Esophagus muscularis mucosa (tissue), 4 donors: ENCODE measurements around the gene PSMG4.

Experiments used
- EP300 ChIP-seq: sonication (generic); formaldehyde crosslinking; IDR thresholded peaks from one replicate; pipeline ENCODE4 v1.6.1; 2017; ENCODE audit warnings: antibody characterized with exemption
- POLR2A ChIP-seq: fragments of 450-650 bp; IDR thresholded peaks from one replicate; pipeline ENCODE4 v1.6.1; 2017; ENCODE audit warnings: antibody characterized with exemption, moderate library complexity, mild to moderate bottlenecking, low read depth
- POLR2AphosphoS5 ChIP-seq, 2 donors: sonication (generic); formaldehyde crosslinking; IDR thresholded peaks; one replicate each; pipeline ENCODE4 v1.6.1; 2017; ENCODE audit warnings: antibody characterized with exemption in 2 of 2
- TF ChIP-seq, protein P1 (sequence below), 3 experiments: fragments of 200-600 bp in 2 of 3; fragments of 450-650 bp in 1 of 3; sonication (generic) in 2 of 3; IDR thresholded peaks; one replicate each; pipeline ENCODE4 v1.5.1; 2017 to 2019; ENCODE audit warnings: antibody characterized with exemption in 3 of 3, mild to moderate bottlenecking in 2 of 3, moderate library complexity in 1 of 3

DNA sequence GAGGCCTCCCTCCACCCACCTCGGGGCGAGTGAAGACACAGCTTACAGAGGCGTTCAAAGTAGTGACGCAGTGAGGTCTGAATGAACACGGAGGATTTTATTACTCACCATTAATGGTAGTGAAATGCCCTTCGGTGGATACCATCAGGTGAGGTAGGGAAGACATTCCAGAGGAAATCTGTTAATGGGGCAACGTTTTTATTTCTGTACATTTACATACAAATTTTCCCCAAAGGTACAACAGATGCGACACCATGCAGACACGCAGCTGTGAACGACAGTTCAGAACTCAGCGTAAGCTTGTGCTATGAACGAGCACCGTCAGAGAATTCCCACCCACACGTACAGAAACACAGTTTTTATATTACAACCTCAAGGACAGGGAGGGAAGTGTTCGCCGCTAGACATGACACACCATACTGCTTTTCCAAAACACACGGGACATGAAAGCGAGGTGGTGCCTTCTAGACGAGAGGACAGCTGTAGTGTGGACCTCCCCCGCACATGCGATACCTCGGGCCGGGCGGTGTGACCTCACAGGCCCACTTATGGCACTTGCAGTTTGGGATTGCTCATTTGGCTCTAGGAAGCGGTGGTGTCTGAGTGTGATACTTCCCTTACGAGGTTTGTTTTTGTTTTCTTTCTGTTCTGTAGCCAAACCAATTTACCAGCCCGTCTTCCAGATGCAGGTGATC is 10.7 kb downstream of the PSMG4 start:
- TF ChIP-seq POLR2AphosphoS5 (IDR thresholded peaks at IDR 0.05), result no peak
- TF ChIP-seq, protein P1, sequence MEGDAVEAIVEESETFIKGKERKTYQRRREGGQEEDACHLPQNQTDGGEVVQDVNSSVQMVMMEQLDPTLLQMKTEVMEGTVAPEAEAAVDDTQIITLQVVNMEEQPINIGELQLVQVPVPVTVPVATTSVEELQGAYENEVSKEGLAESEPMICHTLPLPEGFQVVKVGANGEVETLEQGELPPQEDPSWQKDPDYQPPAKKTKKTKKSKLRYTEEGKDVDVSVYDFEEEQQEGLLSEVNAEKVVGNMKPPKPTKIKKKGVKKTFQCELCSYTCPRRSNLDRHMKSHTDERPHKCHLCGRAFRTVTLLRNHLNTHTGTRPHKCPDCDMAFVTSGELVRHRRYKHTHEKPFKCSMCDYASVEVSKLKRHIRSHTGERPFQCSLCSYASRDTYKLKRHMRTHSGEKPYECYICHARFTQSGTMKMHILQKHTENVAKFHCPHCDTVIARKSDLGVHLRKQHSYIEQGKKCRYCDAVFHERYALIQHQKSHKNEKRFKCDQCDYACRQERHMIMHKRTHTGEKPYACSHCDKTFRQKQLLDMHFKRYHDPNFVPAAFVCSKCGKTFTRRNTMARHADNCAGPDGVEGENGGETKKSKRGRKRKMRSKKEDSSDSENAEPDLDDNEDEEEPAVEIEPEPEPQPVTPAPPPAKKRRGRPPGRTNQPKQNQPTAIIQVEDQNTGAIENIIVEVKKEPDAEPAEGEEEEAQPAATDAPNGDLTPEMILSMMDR (IDR thresholded peaks at IDR 0.05), result no peak
- no peak for TF ChIP-seq POLR2A
- no peak for TF ChIP-seq EP300
